Measurements from ENCODE around the gene PDCD6IP.
"Not testable (repeated sequence)": the region's sequence is repeated elsewhere in the genome, so short reads cannot be mapped to it uniquely, and the experiment has no call there.

Gene PDCD6IP

GRCh38 chr3:33855884-33856546 lies 57.6 kb downstream of the PDCD6IP start:
- no peak for DNase-seq

- DNase-seq = not testable (repeated sequence)
These were observed 59.3 kb downstream of the PDCD6IP start for GRCh38 chr3:33857701-33858100.

GRCh38 chr3:33858131-33858530 lies 59.7 kb downstream of the PDCD6IP start:
- DNase-seq = no peak

GRCh38 chr3:33860373-33861050 lies 62.1 kb downstream of the PDCD6IP start:
- no peak for DNase-seq

- no peak for DNase-seq
These were observed 66.7 kb downstream of the PDCD6IP start for GRCh38 chr3:33865133-33865532.

- no peak for DNase-seq
These were observed 69.9 kb downstream of the PDCD6IP start for GRCh38 chr3:33868309-33868708.

- DNase-seq = no peak
These were observed 71.5 kb downstream of the PDCD6IP start for GRCh38 chr3:33869977-33870376.

GRCh38 chr3:33874815-33875214 lies 76.4 kb downstream of the PDCD6IP start:
- DNase-seq = no peak

- no peak for DNase-seq
These were observed 77.2 kb downstream of the PDCD6IP start for GRCh38 chr3:33875680-33876079.

GRCh38 chr3:33877187-33877586 lies 78.8 kb downstream of the PDCD6IP start:
- no peak for DNase-seq

- no peak for DNase-seq
These were observed 81.1 kb downstream of the PDCD6IP start for GRCh38 chr3:33879540-33879939.

- no peak for DNase-seq
These were observed 83.0 kb downstream of the PDCD6IP start for GRCh38 chr3:33881156-33882064.

- DNase-seq = no peak
These were observed 83.9 kb downstream of the PDCD6IP start for GRCh38 chr3:33882296-33882695.

GRCh38 chr3:33883538-33883950 lies 85.1 kb downstream of the PDCD6IP start:
- DNase-seq = no peak

- DNase-seq = no peak
These were observed 85.6 kb downstream of the PDCD6IP start for GRCh38 chr3:33883951-33884561.

GRCh38 chr3:33884701-33885100 lies 86.3 kb downstream of the PDCD6IP start:
- DNase-seq = no peak

GRCh38 chr3:33885496-33885895 lies 87.1 kb downstream of the PDCD6IP start:
- DNase-seq = no peak

GRCh38 chr3:33886015-33886414 lies 87.6 kb downstream of the PDCD6IP start:
- DNase-seq = no peak

- DNase-seq = no peak
These were observed 89.0 kb downstream of the PDCD6IP start for GRCh38 chr3:33887478-33887877.

- no peak for DNase-seq
These were observed 91.1 kb downstream of the PDCD6IP start for GRCh38 chr3:33889394-33890039.

- DNase-seq = no peak
These were observed 94.2 kb downstream of the PDCD6IP start for GRCh38 chr3:33892655-33893054.

- DNase-seq = no peak
These were observed 97.2 kb downstream of the PDCD6IP start for GRCh38 chr3:33895658-33896057.

- no peak for DNase-seq
These were observed 98.9 kb downstream of the PDCD6IP start for GRCh38 chr3:33897306-33897705.
